Activated CD4-positive, alpha-beta T cell treated with anti-CD3 and anti-CD28 coated beads, Interleukin-2, amount 50 U/mL, for 24 hours (primary cell): Measurements from ENCODE around the gene ANKRD60.
A peak's percentile ranks its signal among the peaks of the same experiment; 100 is the strongest.

Experiments
- DNase-seq, 2 donors: peaks; one replicate each; pipeline ENCODE4 v3.0.0-alpha.2; 2020; ENCODE audit warnings: low read depth in 1 of 2, low spot score in 1 of 2

Gene ANKRD60

DNA sequence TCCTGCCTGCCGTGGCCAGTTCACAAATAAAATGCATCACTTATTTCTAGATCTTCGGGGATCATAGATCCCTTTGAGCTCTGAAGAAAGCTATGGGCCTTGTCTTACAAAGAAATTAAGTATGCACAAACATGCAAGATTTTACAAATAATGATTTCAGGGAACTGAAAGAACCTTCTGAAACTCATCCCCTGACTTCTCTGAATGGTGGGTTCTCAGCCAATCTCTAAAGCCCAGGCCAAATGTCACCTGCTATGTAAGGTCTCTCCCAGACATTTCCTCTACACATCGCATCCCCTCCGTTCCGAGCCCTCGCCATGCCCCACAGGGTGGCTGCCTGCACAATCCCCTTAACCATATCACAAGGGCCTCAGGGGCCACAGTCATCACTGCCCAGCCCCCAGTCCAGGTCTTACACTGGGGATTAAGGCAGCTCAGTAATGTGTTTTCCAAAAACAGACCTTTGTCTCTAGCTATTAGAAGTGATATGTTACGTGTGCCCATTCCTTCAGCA lies 16.1 kb upstream of the ANKRD60 start:
- DNase-seq, result no peak

GRCh38 chr20:58243653-58244410 lies 15.4 kb upstream of the ANKRD60 start:
- DNase-seq, result no peak

DNA sequence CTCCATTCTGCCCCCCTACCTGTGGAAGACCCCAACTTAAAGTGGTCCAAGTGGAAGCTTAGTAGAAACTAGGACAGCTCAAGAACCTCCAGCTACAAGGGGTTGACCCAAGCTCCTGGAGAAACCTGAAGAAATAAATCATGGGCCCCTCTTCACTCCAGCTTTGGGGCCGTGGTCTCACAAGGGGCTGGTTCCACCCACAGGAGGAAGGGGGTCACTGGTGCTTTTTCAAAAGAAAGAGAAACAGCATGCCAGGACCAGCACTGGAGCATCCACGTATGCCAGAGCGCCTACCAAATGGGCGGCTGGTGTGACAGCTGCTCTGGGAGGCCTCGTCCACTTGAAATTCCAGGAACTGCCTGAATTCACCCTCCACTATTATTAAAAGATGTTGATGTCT lies 14.4 kb upstream of the ANKRD60 start:
- no peak for DNase-seq

DNA sequence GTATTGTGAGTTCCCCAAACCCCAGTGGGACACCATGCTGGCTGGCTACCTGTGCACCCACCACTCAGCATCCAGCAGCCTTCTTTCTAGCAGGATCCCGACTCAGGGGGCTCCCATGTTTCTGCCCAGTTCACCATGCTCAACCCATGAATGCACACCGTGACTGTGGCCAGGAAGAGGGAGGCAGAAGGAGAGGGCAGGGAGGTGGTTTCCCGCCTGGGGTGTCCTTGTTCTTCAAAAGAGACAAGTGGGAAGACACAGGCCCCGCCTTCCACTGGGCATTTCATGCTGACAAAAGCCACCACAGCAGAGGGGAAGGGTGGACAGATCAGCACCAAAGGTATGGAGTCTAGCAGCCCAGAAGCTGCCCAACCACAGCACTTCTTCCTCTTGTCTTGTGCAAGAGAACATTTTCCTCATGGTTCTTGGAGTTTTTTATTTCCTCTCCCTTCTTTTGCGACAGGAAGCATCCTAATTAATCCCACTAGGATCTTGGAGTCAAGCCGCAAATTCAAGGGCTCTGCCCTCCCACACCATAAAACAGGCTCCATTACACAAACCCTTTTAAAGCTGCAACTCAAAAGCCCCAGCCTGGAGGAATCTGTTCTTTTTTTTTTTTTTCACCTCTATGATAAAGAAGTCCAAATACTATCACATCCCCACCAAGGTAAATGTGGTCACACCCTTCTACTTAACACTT lies 13.5 kb upstream of the ANKRD60 start:
- no peak for DNase-seq

DNA sequence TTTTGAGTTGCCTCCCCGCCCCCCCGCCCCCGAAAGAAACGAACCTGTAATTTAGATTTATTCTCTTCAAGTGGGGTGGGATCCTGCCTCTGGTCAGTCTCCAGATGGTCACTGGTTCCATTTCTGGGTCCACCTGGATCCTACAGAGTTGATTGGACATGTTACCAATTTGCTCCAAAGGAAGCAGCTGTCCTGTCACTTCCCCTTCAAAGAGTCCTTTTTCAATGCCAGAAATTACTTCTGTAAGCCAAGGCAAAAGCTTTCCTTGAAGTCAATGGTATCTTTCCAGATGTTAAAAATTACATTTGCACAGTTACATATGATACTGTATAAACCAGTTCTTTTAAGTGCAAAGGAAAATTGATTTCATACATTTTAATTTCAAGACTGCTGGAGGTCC lies 12.0 kb upstream of the ANKRD60 start:
- no peak for DNase-seq

GRCh38 chr20:58239216-58239615 lies 10.8 kb upstream of the ANKRD60 start:
- DNase-seq, result no peak

GRCh38 chr20:58238490-58238889 lies 10.0 kb upstream of the ANKRD60 start:
- no peak for DNase-seq

DNA sequence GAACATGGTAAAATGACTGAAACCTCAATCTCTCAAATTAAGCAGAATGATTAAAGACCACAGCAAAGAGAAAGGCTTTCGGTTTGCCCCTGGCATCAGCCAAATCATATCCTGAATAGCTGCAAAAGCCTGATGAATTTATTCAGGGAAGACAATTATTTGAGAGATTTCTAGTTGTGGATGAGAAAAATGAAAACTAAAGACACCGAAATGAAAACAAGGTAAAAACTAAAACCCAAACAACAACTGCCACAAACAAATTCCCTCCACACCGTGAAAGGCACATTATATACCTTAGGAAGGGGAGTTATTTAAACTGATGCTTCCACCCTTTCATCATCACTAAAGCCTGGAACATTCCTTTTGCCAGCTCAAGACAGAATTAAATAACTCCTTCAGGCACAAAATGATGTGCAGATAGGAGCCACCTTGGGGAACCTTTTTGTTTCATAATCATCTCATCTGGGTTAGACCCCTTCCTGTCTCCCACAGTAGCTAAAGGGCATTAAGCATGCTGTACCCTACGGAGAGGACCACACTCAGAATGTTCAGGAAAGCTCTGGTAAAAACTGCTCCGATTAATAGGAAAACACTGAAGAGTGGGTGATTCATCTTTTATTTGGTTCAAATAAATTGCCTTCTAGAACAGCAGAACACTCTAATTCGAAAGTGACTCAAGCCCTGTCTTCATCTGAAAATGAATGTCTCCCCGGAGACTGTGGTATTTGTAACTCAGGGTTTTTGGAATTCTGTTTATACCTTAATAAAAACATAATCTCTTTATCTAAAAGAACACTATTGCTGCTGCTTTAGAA lies 9.1 kb upstream of the ANKRD60 start:
- DNase-seq, result no peak

GRCh38 chr20:58236612-58237317 lies 8.3 kb upstream of the ANKRD60 start:
- DNase-seq, result peak; percentile 82 to 92

- DNase-seq, result no peak
These were observed 6.6 kb upstream of the ANKRD60 start for GRCh38 chr20:58235010-58235409.

DNA sequence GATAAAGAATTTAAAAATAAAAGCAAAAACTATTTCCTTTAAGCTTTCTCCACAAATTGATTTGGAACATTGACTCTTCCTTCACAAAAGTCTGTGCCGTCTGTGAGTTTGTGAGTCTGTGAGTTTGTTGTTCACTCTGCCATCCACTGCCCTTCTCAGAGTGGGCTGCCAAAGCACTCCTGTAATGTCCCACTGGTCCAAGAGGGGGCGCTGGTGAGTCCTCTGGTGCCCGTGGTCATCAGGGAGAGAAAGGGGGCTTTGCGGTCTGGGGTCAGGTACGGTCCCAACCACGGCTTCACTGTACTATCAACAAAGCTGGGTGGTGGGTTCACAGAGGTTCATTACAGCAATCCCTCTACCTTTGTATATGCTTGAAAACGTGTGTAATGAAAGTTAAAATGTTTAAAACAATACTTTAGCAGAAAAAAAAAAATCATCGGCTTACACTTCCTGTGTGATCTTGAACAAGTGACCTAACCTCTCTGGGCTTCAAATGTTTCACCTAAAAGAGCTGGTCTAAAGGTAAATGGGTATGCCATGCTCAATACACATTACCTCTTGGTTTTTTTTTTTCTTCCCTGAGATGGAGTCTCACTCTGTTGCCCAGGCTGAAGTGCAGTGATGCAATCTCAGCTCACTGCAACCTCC lies 5.6 kb upstream of the ANKRD60 start:
- DNase-seq, result peak in 1 of 2 donors; percentile 25

DNA sequence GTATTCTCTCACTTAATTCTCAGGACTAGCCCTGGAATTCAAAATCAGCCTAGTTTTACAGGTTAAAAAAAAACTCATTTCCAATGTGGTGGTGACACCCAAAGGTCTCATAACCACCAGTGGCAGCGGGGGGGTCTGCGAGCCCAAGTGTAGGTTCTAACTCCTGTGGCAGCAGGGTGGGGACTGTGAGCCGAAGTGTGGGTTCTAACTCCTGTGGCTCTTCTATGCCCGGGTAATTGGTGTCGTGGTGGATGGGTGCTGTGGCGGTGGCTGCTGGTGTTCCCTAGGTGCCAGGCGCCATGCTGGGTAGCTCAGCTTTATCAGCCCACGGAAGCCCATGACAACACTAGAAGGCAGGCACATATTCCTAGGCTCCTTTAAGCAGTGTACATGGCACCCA lies 4.9 kb upstream of the ANKRD60 start:
- no peak for DNase-seq

DNA sequence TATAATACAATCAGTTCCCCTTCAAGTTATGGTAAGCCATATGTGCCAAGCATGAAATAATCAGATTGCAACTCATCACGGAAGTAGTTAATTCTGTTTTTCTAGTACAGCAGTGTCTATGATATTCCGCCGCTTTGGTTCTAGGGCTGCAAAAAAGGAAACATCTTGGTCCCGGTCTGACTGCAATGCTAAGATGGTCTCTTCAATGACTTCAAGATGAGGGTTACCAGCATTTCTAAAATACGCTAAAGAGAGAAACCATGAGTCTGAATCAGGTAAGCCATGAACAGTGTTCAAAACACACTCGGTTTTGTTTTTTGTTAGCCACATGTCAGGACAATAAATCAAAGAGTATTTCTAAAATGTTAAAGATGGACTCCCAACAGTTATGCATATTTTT lies 3.2 kb upstream of the ANKRD60 start:
- no peak for DNase-seq

- no peak for DNase-seq
These were observed 845 bp upstream of the ANKRD60 start for GRCh38 chr20:58229198-58229798.

DNA sequence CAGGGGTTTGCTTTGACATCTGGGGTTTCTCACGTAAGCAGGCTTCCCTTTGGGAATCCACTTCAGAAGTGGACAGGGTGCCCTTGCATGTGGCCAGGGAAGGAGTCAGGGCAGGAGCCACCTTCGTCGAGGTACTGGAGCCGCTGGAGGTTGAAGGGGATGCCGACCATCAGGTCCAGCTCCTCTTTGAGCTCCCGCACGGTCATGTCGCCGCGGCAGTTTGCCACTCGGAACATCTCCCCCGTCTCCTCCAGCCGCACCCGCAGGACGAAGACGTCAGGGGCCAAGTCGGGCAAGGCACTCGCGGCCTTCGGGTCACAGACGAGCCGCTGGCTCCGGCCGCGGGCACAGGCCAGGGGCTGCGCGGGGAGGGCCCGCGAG lies 360 bp downstream of the ANKRD60 start:
- no peak for DNase-seq

- DNase-seq, result no peak
These were observed 906 bp downstream of the ANKRD60 start for GRCh38 chr20:58227391-58228102.

DNA sequence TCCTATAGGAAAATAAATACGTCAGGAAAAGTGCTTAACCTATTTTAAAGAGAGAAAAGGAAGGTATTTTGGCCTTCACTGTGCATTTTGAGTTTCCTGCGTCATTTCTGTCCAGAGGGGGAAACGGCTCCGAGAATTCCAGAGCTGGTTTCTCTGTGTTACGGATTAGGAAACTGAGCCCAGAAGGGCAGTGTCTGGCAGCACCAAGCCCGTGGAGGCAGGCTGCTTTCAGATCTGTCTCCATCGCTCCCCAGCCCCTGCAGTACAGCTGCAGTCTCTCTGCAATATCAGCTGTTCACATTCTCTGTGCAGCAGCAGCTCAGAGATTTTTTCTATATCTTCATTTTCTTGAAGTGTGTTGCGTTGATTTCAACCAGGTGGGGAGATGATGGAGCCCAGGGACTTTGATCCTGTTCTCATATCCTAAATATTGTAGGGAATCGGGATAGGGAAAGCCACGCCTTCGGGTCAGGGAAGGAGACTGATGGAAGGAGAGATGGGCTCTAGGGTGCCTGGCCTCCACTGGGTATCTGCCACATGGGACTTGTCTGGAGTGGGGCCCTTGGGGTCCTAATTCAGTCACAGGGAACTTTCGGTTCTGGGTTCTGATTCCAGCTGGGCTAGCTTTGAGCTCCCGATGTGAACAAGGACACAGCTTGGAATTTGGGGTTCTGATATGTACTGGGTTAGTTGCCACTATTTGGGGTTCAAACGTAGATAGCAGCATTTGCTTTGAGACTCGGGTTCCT lies 2.8 kb downstream of the ANKRD60 start:
- DNase-seq, result no peak

GRCh38 chr20:58224974-58225373 lies 3.5 kb downstream of the ANKRD60 start:
- no peak for DNase-seq

DNA sequence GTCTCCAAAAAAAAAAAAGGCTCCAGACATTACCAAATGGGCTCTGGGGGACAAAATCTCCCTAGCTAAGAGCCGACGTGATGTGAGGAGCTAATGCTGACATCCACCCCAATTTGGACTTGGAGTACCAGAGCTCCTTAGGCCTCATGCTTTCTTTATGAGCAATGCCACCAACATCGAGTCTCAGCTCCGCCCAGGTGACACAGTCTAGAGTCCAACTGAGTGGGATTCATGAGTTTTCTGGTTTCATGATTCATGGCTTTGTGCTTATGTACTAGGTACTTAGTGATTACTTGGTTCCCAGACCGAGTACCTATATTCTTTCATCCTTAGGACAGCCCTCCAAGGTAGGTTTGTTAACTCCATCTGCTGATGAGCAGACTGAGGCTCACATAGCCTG lies 4.4 kb downstream of the ANKRD60 start:
- DNase-seq, result no peak
